ENCODE measurements around the gene LRP1B. TPM values are rescaled to one million over a fixed set of nuclear protein-coding genes. Genes with fewer than 3 reads are reported as not detected.

The LRP1B gene
- polyA plus RNA-seq, 2 of the 4 experiments (the other 2 are of a cell fraction), result 0.03 TPM; not detected in 1

GRCh38 chr2:141591787-141592186, 539.0 kb downstream of the LRP1B start:
- ATAC-seq, result no peak
- Histone ChIP-seq H3K4me1 (no peaks in the 10 kb centered on the region), H3K9me3 (no peaks in the 10 kb centered on the region), H3K4me2 (no peak overlapping the region), H3K4me3 (no peak overlapping the region), H3K27ac (no peak overlapping the region)
- TF ChIP-seq MYC (IDR thresholded peaks at IDR 0.05; ENCODE audit: borderline replicate concordance, low read length), result no peak
- no peak for TF ChIP-seq JUN (IDR thresholded peaks at IDR 0.05)
- no peak for TF ChIP-seq RFX5 (IDR thresholded peaks at IDR 0.05)
- TF ChIP-seq BHLHE40 (IDR thresholded peaks at IDR 0.05; ENCODE audit: low read depth, low read length), result no peak
- TF ChIP-seq HEYL (CRISPR knock-in tag; IDR thresholded peaks at IDR 0.05), result no peak
- TF ChIP-seq GATA3 (IDR thresholded peaks at IDR 0.05; ENCODE audit: borderline replicate concordance), result no peak
- TF ChIP-seq NR3C1 (IDR thresholded peaks at IDR 0.05), result no peak
- TF ChIP-seq SMC3 (IDR thresholded peaks at IDR 0.05), result no peak
- TF ChIP-seq CEBPB (IDR thresholded peaks at IDR 0.05), result no peak
- TF ChIP-seq ZFP36 (IDR thresholded peaks at IDR 0.05; ENCODE audit: borderline replicate concordance, partially characterized antibody), result no peak
- no peak for TF ChIP-seq CBX8 (IDR thresholded peaks at IDR 0.05)
- TF ChIP-seq, protein P1, sequence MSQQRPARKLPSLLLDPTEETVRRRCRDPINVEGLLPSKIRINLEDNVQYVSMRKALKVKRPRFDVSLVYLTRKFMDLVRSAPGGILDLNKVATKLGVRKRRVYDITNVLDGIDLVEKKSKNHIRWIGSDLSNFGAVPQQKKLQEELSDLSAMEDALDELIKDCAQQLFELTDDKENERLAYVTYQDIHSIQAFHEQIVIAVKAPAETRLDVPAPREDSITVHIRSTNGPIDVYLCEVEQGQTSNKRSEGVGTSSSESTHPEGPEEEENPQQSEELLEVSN (IDR thresholded peaks at IDR 0.05; ENCODE audit: borderline replicate concordance, low read depth), result no peak
- no peak for TF ChIP-seq PBX3 (IDR thresholded peaks at IDR 0.05)
- no peak for TF ChIP-seq ZSCAN20 (CRISPR knock-in tag; IDR thresholded peaks at IDR 0.05)
- no peak for TF ChIP-seq CHD4 (IDR thresholded peaks at IDR 0.05; ENCODE audit: borderline replicate concordance)
- no peak for TF ChIP-seq POLR2A (IDR thresholded peaks at IDR 0.05; ENCODE audit: low read length)
- no peak for TF ChIP-seq RCOR1 (IDR thresholded peaks at IDR 0.05; ENCODE audit: low read depth, low read length)
- no peak for TF ChIP-seq FOSB (CRISPR knock-in tag; IDR thresholded peaks at IDR 0.05)
- TF ChIP-seq ELK1 (IDR thresholded peaks at IDR 0.05; ENCODE audit: low read depth, low read length), result no peak
- CTCF ChIA-PET, result no interaction called here
- no peak for DNase-seq (ENCODE audit: low read depth in 1 of 2, low spot score in 1 of 2)
- 19% methylated on average over 3 of the region's 3 CpGs for WGBS (ENCODE audit: missing lambda C conversion rate)
- POLR2A ChIA-PET, result no interaction called here
- no peak for FAIRE-seq

GRCh38 chr2:141590620-141591019, 540.2 kb downstream of the LRP1B start:
- 48% methylated on average over 5 of the region's 5 CpGs for WGBS (ENCODE audit: missing lambda C conversion rate)
- ATAC-seq (no peak), DNase-seq (ENCODE audit: low read depth in 1 of 2, low spot score in 1 of 2) (no peak), FAIRE-seq (no peak)
- Histone ChIP-seq H3K4me3 (no peak overlapping the region), H3K4me2 (no peak overlapping the region), H3K4me1 (no peaks in the 10 kb centered on the region), H3K27ac (no peak overlapping the region), H3K9me3 (no peaks in the 10 kb centered on the region)
- CTCF ChIA-PET, result no interaction called here
- POLR2A ChIA-PET, result no interaction called here
- TF ChIP-seq GATA3 (IDR thresholded peaks at IDR 0.05; ENCODE audit: borderline replicate concordance), result no peak
- no peak for TF ChIP-seq EHF (CRISPR knock-in tag; IDR thresholded peaks at IDR 0.05)
- no peak for TF ChIP-seq REST (IDR thresholded peaks at IDR 0.05)
- TF ChIP-seq TP53 (CRISPR knock-in tag; IDR thresholded peaks at IDR 0.05), result no peak
- no peak for TF ChIP-seq CHD2 (IDR thresholded peaks at IDR 0.05; ENCODE audit: low read length, partially characterized antibody)
- no peak for TF ChIP-seq ZSCAN20 (CRISPR knock-in tag; IDR thresholded peaks at IDR 0.05)
- TF ChIP-seq NFE2L2 (conservative IDR thresholded peaks at IDR 0.05; ENCODE audit: low read length), result no peak
- TF ChIP-seq RNF2 (IDR thresholded peaks at IDR 0.05; ENCODE audit: borderline replicate concordance, low read depth), result no peak
- TF ChIP-seq CTCF (IDR thresholded peaks at IDR 0.05), result no peak
- TF ChIP-seq, protein P2, sequence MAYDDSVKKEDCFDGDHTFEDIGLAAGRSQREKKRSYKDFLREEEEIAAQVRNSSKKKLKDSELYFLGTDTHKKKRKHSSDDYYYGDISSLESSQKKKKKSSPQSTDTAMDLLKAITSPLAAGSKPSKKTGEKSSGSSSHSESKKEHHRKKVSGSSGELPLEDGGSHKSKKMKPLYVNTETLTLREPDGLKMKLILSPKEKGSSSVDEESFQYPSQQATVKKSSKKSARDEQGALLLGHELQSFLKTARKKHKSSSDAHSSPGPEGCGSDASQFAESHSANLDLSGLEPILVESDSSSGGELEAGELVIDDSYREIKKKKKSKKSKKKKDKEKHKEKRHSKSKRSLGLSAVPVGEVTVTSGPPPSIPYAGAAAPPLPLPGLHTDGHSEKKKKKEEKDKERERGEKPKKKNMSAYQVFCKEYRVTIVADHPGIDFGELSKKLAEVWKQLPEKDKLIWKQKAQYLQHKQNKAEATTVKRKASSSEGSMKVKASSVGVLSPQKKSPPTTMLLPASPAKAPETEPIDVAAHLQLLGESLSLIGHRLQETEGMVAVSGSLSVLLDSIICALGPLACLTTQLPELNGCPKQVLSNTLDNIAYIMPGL (CRISPR knock-in tag; IDR thresholded peaks at IDR 0.05; ENCODE audit: borderline replicate concordance), result no peak
- TF ChIP-seq KDM1A (IDR thresholded peaks at IDR 0.05; ENCODE audit: low read depth), result no peak
- no peak for TF ChIP-seq NPAS2 (CRISPR knock-in tag; IDR thresholded peaks at IDR 0.05; ENCODE audit: borderline replicate concordance)

Measured in A549 (cell line).